ENCODE results near the gene SLC12A7.

SLC12A7 gene

DNA sequence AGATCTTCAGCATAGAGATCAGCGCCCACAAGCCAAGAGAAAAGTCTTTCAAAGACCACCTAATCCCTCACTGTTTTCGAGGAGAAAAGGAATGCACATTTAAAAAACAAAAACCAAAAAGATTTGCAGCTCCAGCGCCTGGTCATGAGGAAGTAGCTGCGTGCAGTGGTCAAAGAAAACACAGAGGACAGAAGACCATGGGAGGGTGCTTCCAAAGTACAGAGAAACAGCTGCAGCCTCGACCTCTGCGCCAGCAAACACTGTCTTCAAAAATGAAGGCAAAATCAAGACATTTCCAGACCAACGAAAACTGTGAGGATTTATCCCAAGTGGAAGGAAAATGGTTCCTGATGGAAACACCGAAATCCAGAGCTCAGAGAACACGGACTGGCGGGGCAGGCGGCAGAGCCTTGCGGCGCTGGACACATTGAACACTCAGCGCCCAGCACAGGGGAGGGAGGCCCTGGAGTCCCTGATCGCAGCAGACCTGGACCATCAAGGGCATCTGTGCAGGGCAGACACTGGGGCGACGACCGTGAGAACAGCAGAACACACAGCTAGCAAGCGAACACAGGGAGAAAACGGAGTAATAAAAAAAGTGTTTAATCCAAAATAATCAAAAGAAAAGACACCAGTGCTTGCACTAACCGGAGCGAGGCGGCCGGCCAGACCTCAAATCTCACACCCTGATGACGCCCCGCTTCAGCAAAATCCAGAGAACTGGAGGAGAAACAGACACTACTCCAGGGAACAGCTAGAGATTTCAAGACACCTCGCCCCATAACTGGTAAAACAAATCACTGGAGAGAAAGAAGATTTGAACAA is 12.6 kb upstream of the SLC12A7 start:
- DNase-seq, result no peak

DNA sequence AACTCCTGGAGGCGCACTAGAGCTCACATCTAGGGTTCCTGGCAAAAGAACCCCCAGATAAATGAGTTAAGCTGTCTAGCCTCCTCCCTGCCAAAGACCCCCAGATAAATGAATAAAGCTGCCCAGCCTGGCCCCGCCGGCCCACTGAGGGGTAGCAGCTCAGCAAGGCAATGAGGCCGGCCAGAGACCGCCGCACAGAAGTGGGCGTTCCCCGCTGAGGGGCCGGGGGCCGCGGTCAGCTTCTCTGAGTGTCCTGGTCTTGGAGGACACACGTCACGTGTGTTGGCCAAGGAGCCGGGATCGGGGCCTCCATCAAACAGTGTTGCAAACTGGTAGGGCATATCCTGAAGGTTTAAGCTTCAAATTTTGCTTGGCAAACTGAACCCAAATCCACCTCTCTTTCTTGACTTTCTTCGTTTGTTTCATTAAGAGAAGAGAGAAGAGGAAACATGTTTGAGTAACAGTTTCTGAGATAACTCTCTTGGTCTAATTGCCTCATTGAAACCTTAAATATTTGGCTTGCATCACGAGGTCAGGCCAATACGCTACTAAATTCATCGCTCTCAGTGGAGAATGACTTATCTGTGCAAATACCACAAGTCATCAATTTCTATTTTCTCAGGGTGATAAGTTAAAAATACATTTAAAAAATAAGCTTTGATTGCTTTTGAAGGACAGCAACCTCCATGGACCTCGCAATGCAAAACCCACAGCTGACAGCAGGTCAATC is 11.7 kb upstream of the SLC12A7 start:
- DNase-seq, result no peak

DNA sequence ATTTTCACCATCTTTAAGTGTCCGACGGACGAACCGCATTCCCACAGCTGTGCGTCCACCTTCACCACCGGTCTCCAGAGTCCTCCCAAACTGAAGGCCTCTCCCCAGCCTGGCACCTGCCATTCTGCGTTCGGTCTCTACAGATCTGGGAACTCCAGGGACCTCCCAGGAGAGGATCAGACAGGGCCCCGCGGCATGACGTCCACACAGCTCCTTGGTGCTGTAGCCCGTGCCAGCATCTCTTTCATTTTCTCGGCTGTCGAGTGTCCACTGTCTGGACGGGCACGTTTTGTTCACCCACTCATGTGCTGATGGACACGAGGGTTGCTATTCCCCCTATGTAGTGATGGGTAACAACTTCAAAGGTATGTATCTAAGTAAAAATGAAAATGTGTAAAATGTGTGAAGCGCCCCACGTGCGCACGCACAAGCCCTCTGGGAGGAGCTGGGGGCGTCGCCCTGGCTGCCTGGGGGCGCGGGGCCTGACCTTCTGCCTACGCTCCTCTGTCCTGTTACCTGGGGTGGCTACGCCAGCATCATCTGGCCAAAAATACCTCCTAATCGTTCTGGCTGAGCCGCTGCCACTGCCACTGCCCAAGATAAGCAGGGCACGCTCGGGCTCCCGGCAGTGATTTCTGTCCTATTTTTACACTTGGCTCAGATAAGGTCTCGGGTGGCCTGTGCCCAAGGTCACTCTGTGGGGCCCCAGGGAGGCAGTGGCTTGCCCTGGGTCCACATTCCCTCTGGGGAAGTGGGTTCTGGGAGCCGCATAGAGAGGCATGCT is 10.8 kb upstream of the SLC12A7 start:
- no peak for DNase-seq

DNA sequence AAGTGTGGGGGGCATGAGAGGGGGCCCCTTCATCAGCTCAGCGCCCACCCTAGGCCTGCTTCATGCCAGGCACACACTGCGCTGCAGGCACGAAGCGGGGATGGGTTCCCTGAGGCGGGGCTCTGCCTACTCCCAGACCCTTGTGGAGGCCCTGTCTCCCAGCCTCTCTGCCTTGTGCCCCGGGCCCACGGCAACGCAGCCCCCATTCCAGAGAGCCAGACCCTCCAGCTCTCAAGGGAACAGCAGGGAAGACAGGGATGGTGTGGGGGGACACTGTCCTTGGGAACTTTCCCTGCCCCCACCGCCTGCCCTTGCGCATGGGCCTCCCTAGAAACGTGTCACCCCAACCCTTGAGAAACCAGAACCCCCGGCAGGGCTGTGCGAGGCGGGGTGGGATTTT is 10.0 kb upstream of the SLC12A7 start:
- no peak for DNase-seq

DNA sequence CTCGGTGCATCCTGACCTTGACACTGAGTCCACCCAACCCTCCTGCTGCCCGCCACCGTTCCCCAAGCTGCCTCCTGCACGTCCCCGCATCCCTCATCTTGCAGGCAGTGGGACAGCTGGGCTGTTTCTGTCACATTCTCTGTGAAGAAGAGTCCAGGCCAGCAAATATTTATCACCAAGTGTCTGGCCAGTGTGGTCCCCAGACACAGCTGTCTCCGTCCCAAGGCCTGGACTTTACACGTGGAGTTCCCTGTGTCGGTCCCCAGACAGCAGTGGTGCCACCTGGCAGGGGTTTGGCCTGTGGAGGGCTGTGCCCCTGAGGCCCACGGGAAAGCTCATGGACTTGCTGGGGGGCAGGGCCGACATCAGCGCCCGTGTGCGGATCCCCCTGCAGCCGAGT is 9.2 kb upstream of the SLC12A7 start:
- DNase-seq, result no peak

DNA sequence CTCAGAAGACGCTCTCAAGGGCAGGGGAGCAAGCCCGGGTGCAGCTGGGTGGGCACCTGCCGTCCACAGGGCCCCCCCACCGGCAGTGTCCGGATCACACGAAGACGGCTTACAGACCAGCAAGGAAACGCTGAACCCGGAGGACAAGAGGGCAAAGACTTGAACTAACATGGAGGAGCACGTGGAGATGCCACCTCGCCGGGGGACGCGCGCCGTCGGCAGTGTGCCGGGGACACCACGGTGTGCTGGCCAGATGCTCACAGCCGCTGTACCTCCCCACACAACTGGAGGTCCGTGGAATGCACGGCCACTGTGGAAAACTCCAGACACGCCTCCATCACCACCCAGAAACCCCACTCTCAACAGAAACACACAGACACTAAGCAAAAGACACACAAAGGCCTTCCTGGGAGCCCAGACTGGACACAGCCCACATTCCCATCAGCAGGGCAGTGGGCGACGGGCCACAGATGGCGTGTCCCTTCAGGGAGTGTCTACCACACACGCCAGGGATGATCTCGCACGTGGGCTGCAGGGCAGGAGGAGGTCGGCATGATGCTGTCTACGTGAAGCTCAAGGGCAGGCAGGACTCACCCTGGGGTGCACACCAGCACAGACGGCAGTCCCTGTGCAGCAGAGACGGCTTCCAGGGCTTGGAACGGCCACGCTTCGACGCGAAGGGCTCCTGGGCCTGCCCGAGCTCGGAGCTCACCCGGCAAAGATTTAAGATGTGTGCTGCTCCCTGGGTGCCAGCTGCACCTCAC is 8.6 kb upstream of the SLC12A7 start:
- DNase-seq, result no peak

DNA sequence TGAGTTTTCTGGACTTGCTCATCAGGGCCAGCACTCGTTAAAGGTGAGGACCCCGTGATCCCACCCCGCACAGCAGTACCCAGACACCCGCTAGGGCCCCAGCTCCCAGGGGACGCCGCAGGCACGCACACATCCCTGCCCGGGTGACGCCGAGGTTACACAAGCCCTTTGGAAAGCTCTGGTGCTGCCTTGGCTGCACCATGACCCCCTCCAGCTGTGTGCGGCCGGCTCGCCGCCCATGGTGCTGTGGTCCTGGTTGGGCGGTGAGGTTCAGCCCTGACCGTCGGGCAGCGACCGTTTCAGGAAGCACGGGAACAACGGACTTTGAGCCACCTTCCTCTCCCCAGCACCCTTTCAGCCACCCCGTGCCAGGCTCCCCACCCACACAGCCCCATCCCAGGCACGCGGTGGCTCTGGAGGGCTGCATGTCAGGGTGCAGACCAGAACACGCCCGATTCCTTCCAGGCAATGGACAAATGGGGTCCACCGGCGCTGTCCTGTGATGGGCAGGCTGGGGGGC is 7.5 kb upstream of the SLC12A7 start:
- DNase-seq, result no peak

DNA sequence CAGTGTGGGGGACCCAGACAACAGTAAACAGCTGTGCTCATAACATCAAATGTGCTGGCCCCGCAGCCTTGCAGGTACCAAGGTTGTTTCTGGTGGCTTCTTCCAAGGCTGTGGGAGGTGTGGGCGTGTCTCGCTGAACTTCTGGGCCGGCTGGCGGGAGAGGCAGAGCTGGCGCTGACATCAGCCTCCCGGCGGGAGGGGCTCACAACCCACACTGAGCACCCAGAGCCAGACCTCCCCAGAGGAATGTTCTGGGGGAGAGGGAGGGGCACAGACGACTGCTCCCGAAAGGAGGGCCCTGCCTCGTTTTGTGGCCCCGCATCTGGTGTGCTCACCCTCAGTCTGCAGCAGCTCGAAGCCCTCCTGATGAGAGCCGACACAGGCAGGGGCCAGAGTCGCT is 6.9 kb upstream of the SLC12A7 start:
- DNase-seq, result peak; percentile 40

DNA sequence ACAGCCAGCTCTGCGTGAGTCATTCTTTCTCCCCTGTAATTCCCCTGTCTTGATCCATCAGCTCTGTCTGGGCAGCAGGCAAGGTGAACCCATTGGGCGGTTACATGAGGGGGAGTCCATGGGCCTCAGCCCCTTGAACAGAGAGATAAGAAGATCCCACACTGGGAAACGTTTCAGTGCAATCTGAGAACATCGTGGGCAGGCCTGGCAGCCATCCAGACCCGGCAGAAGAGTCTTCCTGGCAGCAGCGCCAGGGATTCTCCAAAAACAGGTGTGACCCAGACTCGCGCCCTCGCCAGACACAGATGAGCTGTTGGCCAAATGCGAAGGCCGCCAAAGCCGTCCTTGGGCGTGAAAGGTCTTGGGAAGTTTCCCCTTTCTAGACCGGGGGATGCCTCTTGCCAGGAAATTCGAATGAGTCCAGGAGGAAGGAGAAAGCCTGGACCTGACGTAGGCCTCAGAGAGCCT is 6.4 kb upstream of the SLC12A7 start:
- DNase-seq, result peak; percentile 68

DNA sequence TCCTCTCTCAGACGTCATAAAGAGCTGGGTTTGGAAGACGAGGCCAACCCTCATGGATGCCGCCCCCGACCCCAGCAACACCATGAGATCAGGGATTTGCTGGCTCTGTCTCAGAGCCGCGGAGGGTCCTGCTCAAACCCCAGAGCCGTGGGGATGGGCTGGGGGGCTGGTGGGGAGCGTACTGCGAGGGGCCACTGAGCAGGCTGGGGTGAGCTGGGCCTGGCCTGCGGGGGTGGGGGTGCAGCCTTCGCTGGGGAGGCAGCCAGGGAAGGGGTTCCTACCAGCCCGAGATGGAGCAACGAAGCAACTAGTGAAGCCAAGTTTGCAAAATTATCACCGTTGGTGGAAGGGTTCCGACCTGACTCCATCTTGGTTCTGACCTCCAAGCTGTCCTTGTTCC is 5.1 kb upstream of the SLC12A7 start:
- no peak for DNase-seq

DNA sequence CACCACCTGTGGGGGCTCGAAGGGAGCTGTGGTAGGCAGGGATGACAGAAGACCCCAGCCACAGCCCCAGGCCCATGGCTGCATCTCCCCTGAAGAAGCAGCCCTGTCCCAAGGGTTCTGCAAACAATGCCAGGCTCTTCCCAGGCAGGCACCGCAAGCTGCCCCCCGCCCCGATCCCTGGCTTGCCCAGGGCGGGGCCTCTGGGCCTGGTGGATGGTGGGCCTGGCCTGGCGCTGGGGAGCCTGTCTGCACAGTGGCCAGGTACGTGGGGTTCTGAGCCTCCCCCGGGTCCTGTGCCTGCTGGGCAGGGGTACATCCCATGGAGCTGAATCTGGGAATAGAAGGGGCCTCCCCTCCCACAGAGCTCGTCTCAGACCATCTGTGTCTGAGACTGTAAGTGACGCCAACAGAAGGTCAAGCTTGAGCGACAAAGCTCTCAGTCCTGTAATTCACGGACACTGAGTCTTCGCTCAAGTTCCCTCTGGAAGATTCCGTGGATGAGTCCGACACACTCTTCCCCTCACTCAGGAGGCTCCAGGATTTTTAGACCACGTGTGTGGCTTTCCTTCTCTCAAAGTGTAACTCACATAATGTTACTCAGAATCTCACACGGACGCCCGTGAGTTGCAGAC is 4.4 kb upstream of the SLC12A7 start:
- no peak for DNase-seq

DNA sequence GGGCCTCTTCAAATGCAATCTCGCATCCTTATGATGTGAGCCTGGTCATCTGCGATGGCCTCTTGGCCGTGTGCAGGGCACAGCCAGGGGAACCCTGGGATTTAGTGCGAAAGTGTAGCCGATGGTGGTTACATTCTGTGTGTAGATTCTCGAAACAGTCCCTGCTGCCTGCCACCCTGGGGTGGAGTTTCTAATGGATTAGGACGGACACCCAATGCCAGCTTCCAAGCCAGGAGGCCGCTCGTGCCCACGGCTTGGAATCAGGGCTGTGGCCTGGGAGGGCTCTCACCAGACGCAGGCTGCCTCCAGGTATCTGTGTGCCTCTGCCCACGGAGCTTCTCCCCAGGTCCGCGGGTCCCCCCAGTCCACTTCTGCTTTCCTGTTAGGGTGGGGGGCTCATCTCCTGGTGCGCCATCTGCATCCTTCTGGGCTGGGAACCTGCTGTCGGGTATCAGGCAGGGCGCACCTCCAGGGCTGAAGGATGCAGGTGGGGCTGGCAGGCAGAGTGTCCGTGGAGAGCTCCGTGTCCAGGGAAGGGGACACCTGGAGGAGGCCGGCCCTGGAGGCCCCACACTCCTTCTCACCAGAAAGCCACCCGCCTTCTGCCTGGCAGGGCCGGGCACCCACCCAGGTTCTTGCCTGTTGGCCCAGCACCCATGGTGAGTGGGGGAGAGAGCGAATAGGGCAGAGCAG is 3.4 kb upstream of the SLC12A7 start:
- no peak for DNase-seq

DNA sequence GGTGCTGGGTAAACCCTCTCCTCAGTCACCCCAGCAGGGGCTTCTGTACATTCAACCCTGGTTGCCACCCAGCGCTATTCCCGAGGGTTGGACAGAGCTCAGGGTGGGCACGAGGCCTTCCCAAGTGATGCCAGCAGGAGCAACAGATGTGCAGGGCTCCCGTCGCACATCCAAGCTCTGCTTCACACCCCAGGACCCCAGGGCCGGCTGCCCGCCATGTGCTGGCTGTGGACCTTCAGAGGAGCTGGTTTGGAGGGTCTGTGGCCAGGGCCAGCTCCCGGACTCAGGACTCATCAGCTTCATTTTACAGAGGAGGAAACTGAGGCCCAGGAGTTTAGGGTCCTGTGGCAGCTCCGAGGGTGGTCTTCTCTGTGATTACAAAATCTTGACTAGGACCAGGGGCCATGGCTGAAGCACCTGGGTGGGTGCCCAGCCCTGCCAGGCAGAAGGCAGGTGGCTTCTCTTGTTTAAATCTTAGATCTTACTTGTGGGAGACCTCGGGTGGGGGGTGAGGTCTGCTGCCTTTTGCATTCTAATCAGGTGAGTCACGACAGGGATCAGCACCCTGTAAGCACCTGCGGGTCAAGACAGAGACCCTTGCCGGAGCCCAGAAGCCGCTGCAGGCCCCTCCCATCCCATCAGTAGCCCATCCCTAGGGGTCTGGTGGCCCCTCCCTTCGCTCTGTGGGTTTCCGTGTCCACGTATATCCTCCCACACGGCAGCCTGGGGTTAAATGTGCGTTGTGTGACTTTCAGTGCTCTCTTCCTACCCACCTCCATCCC is 2.1 kb upstream of the SLC12A7 start:
- DNase-seq, result no peak

DNA sequence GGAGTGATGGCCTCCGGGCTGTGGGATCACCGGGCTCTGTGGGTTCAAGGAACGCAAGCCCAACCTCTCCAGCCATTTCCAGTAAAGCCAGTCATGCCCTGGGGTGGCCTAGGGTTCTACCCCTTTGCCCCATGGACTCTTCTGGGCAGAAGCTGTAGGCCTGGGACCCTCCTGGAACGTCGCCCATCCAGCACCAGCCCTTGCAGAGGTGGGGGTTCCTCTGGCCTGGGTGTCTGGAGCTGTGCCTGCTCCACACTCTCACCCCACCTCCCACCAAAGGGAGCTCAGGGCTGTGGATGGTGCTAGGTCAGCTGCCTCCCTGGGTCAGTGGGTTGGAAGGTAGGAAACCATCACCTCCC is 1.4 kb upstream of the SLC12A7 start:
- DNase-seq, result no peak

DNA sequence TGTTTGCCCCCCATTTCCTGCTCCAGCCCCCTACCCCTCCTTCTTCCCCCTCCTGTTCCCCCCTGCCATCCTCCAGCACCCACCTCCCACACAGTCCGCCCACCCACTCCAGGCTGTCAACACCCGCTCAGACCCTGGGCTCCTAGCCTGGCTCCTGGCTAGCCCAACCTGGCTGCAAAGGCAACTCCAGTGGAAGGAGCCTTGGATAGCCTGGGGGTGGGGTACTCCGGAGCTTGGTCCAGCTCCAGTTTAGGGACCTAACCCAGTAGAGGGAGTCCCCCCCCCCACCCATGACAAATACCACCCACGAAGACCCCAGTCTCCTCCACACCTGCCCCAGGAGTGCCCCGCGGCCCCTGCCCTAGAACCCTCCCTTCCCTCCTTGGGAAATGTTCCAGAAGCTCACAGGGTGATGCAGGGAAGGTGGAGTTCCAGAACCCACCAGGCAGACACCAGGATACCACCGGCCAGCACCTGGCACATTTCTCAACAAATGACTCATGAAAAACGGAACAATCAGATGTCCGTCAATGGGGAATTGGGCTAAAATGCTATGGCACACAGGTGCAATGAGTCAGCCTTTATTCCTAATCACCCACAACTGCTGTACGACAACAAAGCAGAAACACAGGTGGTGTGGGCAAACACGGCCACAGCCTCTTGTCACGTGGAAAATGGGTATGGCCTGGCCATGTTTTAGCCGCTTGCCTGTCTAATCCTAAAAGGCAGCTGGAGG is 901 bp upstream of the SLC12A7 start:
- peak; percentile 41 for DNase-seq

DNA sequence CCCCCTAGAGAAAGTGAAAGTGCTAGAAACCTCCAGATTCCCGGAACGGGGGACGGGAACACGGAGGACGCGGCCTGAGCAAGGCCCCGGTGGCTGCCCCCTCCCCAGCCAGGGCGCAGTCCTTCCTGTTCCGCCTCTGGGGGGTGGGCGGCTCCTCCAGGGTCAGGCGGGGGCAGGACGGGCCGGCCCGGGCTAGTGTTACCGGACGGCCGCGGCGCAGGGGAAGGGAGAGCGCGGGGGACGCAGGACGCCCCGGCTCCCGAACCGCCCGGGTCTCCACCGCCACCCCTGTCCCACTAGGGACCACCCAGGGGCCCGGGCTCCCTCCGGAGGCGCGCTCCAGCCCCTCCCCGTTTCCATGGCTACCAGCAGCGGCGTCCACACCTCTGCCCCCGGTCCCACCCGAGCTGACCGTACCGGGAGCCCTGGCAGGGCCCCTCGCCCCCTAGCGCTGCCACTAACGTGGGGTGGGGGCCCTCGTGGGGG is 579 bp downstream of the SLC12A7 start:
- DNase-seq, result peak; percentile 35

DNA sequence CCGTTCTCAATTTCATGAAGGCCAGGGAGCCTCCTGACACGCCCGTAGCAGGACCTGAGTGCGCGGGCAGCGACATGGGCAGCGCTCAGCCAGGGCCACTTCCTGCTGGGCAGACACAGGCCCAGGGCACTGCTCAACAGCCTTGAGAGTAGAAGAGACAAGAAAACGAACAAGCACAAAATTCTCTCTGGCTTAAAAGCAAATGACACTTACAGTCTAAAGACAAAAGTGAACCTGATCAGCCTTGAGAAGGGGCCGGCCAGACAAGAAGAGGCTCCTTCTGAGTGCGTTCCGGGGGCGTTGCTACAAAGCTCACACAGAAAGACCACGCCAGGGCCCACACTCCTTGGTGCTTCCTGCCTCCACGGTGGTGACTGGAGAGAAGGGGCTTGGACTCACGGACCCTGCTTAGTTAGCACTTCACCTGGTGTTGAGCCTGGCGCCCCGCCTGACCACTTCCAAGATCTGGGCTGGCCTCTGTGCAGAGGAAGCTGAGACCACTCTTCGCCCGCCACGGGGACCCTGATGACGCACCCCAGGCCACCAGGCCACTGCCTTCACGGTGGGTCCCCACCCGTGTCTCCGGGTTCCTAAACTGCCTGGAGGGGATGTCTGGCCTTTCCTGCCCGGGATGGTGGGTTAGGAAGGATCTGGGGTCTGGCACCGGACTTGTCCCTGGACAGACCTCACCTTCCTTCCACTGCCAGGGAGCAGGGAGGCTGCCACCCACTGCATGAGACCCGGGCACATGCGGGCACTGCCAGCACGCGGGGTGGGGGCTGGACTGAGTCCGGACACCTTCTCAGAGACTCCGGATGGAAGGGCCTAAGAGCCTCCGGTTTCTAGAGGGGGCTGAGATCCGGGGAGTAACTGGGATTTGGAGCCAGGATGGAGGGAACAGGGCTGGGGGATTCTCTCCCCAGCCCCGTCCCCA is 1.3 kb downstream of the SLC12A7 start:
- peak; percentile 53 for DNase-seq

DNA sequence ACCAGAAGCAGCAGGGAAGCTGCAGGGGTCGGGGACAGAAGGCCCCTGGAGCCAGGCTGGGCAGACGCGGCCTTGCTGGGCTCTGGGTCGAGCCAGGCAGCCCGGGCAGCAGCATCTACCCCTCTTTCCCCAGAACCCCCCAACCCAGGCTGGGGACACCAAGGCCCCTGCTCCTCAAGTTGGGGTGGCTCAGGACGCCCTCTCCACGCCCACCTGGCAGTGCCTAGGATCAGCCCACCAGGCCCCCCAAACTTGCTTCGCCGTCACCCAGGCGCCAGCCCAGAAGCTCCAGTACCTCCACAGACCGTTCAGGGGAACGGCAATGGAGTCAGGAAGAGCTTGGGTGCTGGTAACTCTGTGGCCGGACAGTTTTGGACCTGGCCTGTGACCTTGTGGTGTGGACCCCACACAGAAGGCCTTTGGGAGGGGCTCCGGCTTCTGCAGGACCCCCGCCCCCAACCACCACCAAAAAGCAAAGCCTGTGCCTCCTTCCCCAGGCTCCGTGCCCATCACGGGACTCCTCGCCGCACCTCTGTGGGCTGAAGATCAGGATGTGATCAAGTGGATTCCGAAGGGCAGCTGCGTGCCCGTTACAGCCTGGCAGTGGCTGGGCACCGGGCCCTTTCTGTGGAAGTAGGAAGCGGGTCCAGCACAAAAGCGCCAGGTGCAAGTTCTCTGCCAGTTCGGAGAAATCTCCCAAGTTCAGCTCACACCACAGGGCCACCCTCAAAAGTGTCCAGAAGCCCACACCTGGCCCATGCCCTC is 2.1 kb downstream of the SLC12A7 start:
- DNase-seq, result no peak

Data from hematopoietic multipotent progenitor cell treated with erythropoietin and hydrocortisone succinate and interleukin-3 and kit ligand, for 6 days (in vitro differentiated cells).